Inferior parietal cortex (tissue), 1 donor: ENCODE measurements around the gene ZNF701.
A peak's percentile ranks its signal among the peaks of the same experiment; 100 is the strongest.
"Not testable (repeated sequence)": the region's sequence is repeated elsewhere in the genome, so short reads cannot be mapped to it uniquely, and the experiment has no call there.

ENCODE experiments used
- DNase-seq: peaks from one replicate; pipeline ENCODE4 v3.0.0-alpha.2; 2016; ENCODE audit errors: extremely low spot score

The ZNF701 gene

DNA sequence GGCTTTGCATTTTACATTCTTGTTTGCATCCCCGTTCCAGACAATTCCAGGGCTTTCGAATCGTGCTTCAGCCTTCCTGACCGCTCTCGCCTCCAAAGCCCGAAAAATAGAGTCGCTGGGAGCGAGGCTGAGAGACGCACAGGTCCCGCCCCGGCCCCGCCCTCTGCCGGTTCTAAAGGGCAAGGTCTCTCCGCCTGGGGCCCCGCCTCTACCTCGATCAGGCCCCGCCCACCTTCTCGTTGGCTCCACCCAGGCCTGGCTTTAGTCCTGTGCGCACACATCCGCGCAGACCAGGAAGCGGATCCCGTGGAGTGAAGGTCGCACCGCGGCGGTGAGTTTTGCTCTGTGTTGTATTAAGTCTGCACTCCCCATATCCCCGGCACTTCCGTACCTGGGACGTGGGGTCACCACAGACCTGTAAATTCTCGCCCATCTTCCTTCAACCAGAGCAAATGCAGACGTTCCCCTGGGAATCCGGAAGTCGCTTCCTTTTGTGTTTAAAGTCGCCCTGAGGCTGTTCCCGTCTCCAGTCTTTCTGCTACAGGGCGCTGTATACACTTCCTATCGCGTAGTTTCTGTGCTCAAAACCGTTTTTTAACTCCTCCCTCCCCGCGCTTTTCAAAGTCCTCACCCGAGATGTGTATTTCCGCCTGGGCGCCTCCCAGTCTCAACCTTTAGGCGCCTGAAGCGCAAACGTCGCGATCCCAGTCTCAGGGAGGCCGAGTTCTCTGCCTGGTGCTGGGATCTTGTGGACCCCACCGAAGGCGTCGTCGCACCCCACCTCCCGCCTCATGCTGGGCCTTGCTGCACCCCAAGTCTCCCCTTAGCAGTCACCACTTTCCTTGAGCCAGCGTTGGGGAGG lies at the start of gene ZNF701:
Gene ZNF701, plus strand, starts transcription at position 288 of the 862 bp plus-strand sequence. CDS start 3,861 bp downstream, outside the sequence.
- peak; percentile 92 for DNase-seq

DNA sequence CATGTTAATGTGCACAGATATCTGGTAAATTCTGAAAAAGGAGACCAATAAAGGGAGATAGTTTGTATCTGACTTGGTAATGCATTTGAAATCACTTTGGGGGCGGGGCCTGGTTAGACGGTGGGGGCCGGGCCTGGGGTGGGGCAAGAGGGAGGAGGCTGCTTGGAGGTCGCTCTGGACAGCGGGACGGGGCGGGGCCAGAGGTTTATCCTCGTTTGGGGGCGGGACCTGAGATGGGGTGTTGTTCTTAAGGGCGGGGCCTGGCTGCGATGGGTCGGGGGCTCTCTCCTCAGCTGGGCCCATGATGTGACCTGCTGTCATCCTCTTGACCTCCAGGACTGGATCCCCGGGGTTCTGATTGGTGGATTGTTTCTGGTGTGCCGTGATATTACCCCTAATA lies 47.5 kb upstream of the ZNF701 start:
- DNase-seq, result no peak

DNA sequence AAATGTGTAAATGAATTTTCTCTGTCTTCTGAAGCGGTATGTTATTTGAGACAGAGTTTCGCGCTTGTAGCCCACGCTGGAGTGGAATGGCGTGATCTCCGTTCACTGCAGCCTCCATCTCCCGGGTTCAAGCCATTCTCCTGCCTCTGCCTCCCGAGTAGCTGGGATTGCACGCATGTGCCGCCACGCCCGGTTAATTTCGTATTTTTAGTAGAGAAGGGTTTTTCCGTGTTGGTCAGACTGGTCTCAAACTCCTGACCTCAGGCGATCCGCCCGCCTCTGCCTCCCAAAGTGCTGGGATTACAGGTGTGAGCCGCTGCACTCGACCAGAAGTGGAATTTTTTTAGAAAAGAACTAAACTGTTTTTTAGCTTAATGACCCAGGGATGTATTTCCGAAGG lies 46.0 kb upstream of the ZNF701 start:
- no peak for DNase-seq

DNA sequence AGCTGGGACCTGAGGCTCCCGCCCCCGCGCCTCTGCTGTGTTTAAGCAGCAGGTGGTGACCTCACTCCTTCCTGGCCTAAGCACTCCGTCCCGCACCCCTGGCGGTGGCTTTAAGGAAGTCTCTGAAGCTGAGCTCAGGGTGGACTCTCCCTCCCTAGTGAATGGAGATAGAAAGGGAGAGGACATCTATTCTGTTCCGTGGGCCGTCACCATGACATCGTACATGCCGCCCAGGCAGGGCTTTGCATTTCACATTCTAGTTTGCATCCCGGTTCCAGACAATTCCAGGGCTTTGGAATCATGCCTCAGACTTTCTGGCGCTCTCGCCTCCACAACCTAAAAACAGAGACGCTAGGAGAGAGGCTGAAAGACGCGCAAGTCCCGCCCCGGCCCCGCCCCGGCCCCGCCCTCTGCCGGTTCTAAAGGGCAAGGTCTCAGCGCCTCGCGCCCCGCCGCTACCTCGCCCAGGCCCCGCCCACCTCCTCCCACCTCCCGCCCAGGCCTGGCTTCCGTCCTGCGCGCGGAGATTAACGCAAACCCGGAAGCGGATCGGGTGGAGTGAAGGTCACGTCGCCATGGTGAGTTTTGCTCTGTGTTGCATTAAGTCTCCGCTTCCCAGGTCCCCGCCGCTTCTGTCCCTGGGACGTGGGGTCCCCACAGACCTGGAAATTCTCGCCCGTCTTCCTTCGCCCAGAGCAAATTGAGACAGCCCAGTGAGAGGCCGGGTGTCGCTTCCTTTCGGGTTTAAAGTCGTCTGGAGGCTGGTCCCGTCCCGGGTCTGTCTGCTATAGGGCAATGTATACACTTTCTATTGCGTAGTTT lies 42.7 kb upstream of the ZNF701 start, which contains the start of gene ZNF808:
Gene ZNF808, plus strand, starts transcription at position 535 of the 822 bp plus-strand sequence. CDS start 15,617 bp downstream, outside the sequence.
- DNase-seq, result peak; percentile 83

DNA sequence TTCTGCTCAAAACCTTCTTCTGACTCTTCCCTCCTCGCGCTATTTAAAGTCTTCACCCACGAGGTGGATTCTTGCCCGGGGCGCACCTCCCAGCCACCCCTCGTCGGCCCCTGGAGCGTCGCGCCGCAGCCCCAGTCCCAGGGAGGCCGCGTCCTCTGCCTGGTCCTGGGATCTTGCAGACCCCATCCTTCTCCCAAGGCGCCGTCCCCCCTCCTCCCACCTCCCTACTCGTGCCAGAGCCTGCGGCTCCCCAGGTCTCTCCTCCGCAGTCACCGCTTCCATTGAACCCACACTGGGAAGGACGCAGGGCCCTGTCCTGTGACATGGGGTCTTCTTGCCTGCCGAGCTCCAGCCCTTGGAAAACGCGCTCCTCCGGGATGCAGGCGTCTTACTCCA lies 42.1 kb upstream of the ZNF701 start:
- no peak for DNase-seq

DNA sequence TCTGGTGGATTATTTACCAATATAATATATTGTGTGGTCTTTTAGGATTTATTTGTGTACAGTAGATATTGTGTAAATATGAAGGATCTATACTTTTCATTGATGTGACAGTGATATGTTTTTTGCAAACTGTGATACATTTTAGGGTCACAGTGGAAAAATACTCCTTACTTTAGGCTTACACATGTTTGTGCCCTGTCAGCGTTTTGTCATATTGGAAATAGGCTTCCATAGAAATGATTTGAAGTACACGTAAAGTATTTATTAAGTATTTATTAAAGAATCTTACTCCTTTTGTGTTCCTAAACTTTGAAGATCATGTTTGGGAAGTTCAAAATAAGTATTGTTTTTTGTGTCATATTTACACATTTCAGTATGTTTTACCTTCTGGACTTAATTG lies 37.6 kb upstream of the ZNF701 start:
- DNase-seq, result no peak

DNA sequence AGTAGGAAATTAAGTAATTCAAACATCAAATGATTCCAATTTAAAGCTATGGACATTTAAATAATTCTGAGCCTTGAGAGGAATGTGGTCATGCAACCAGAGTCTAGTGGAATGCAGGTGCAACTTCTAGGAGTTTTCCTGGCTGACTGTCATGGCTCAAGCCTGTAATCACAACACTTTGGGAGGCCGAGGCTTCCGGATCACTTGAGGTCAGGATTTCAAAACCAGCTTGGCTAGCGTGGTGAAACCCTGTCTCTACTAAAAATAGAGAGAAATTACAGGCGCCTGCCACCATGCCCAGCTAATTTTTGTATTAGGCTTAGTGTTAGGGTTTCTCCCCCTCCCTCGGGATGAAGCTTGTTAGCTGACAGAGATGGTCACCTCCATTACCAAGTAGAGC lies 36.2 kb upstream of the ZNF701 start:
- DNase-seq, result no peak

DNA sequence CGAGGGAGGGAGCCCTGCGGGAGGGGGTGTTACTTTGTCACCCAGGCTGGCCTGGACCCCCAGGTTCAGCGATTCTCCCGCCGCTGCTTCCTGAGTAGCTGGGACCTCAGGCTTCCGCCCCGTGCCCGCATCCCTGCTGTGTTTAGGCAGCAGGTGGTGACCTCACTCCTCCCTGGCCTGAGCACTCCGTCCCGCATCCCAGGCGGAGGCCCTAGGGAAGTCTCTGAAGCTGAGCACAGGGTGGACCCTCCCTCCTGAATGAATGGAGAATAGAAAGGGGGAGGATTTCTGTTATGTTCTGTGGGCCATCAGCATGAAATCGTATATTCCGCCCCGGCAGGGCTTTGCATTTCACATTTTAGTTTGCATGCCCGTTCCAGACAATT lies 34.7 kb upstream of the ZNF701 start:
- DNase-seq, result not testable (repeated sequence)

DNA sequence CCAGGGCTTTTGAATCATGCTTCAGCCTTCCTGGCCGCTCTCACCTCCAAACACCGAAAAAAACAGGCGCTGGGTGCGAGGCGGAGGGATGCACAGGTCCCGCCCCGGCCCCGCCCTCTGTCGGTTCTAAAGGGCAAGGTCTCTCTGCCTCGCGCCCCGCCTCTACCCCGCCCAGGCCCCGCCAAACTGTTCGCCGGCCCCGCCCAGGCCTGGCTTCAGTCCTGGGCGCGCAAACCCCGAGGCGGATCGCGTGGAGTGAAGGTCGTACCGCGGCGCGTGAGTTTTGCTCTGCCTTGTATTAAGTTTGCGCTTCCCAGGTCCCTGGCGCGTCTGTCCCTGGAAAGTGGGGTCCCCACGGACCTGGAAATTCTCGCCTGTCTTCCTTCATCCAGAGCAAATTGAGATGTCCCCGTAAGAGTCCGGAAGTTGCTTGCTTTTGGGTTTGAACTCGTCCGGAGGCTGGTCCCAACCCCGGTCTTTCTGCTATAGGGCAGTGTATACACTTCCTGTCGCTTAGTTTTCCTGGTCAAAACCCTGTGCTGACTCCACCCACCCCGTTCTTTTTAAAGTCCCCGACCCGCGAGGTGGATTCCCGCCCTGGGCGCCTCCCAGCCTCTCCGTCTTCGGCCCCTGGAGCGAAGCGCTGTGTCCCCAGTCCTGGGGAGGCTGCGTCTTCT lies 34.2 kb upstream of the ZNF701 start:
- DNase-seq, result peak; percentile 8

DNA sequence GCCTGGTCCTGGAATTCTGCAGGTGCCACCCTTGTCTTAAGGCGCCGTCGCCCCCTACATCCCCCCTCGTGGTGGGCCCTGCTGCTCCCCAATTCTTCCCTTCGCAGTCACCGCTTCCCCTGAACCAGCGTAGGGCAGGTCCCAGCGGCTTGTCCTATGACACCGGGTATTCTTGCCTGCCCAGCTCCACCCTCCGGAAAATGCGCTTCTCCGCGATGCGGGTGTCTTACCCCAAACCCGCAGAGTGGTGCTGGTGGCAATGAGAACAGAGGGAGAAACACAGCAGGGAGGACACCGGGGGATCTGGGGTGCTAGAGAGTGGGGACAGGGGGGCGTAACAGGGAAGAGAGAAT lies 33.7 kb upstream of the ZNF701 start:
- DNase-seq, result no peak

DNA sequence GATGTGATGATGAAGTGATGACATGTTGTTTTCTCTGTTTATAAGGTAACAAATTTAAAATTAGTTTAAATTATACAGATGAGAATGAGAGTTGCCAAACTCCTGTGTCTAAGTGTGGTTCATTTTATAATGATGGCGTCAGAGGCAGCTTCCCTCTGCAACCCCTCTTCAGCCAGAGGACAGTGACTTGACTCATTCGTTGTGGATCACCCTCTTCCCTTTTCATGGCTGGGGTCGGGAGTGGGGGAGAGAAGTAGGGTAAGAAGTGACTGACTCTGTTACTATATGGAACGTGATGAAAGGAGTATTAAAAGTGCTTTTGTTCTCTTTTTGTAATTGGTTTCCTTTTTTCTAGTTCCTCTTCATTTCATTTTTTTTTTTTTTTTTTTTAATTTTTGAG lies 31.3 kb upstream of the ZNF701 start:
- DNase-seq, result not testable (repeated sequence)

DNA sequence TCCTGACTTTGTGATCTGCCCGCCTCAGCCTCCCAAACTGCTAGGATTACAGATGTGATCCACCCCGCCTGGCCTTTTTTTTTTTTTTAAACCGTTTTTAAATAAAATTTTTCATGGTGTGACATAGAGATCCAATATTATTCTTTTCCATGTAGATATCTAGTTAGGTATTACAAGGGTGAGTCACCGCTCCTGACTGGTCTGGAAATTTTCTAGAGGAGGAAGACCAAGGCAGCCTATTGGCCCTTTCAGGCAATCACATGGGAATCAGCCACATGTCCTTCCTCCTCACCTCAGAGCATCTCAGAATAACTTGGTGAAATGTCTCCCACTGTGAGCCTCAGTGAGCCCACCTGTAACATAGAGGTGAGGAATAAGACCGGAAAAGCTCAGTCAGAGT lies 28.9 kb upstream of the ZNF701 start:
- not testable (repeated sequence) for DNase-seq

DNA sequence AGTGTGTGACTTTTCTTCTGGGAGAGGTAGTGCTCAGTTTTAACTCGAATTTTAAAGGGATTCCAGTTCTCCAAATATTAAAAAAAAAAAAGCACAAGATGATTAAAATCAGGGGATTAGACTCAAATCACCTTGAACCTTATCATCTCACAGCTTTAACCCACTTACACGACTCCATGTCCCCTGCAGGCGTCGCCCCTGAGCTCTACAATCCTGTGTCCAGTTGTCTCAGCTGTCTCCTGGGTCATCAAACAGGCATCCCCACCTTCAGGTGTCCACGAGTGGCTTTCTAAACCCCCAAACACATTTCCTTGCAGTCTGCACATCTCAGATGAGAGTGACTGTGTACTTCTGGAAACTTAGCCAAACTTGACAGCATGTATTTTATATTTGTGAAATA lies 28.5 kb upstream of the ZNF701 start:
- DNase-seq, result no peak

DNA sequence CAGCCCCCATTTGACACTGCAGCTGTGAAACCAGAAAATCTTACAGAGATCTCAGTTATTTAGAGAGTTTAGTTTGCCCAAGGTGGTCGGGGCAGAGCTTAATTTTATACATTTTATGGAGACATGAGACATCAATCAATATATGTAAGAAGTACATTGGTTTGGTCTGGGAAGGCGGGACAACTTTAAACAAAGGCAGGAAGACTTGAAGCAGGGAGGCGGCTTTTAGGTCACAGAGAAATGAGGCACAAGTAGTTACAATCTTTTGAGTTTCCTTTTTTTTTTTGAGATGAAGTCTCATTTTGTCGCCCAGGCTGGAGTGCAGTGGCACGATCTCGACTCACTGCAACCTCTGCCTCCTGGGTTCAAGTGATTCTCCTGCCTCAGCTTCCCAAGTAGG lies 27.5 kb upstream of the ZNF701 start:
- not testable (repeated sequence) for DNase-seq

DNA sequence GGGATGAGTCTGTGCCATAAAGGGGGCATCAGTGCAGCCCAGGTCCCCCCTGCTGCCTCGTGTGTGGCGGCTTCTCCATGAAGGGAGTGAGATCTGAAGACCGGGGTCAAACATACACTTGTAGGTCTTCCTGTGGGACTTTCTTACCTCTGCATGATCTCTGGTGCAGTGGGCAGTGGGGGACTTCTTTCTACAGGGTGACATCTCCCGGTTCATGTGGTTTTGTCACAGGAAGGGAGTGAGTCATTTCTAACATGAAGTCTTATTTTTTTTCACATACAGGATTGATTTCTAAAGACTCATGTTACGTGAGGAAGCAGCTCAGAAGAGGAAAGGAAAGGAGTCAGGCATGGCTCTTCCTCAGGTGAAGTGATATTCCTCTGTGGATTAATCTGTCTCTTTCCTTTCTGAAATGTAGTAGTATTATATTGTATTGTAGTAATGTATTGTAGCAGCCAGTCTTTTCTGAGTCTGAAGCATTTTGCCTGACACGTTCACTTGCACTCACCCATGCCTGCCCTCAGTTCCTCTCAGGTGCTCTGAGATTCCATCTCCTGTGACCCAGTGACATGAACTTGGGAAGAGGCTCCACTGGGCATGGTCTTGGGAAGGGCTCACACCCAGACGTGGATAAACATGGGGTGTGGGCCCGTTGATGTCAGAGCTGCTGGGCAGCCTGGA lies 27.0 kb upstream of the ZNF701 start:
- no peak for DNase-seq

DNA sequence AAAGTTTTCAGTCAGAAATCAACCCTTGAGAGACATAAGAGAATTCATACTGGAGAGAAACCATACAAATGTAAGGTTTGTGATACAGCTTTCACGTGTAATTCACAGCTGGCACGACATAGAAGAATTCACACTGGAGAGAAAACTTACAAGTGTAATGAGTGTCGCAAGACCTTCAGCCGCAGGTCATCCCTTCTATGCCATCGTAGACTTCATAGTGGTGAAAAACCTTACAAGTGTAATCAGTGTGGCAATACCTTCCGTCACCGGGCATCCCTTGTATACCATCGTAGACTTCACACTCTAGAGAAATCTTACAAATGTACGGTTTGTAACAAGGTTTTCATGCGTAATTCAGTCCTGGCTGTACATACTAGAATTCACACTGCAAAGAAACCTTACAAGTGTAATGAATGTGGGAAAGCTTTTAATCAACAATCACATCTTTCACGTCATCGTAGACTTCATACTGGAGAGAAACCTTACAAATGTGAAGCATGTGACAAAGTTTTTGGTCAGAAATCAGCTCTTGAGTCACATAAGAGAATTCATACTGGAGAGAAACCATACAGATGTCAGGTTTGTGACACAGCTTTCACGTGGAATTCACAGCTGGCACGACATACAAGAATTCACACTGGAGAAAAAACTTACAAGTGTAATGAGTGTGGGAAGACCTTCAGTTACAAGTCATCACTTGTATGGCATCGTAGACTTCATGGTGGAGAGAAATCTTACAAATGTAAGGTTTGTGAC lies 15.7 kb upstream of the ZNF701 start:
- no peak for DNase-seq

DNA sequence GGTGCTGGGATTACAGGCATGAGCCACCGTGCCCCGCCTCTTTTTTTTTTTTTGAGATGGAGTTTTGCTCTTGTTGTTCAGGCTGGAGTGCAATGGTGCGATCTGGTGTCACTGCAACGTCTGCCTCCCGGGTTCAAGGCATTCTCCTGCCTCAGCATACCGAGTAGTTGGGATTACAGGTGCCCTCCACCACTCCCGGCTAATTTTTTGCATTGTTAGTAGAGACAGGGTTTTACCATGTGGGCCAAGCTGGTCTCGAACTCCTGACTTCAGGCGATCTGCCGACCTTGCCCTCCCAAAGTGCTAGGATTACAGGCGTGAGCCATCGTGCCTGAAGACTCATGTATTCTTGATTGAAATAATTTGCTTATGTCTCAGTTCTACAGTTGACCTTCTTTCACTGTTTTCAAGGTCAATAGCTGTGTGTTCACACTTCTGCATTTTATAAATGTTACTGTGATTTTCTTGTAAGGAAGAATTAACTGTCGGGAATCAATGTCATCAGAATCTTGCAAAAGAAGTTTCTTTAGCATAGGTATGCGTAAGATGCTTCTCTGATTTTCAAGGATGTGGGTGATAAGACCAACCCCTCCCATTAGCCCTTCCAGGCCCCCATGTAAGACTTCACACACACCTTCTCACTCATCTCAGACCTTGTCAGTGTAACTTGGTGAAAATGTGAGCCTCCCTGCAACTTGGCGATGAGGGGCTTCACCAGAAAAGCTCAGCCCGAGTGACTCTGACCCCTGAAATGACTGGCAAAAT lies 12.7 kb upstream of the ZNF701 start:
- DNase-seq, result no peak

DNA sequence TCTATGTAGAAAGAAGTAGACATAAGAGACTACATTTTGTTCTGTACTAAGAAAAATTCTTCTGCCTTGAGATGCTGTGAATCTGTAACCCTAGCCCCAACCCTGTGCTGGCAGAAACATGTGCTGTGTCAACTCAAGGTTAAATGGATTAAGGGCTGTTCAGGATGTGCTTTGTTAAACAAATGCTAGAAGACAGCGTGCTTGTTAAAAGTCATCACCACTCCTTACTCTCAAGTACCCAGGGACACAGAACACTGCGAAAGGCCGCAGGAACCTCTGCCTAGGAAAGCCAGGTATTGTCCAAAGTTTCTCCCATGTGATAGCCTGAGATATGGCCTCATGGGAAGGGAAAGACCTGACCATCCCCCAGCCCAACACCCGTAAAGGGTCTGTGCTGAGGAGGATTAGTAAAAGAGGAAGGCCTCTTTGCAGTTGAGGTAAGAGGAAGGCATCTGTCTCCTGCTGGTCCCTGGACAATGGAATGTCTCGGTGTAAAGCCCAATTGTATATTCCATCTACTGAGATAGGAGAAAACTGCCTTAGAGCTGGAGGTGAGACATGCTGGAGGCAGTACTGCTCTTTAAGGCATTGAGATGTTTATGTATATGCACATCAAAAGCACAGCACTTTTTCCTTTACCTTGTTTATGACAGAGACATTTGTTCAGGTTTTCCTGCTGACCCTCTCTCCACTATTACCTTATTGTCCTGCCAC lies 11.2 kb upstream of the ZNF701 start:
- not testable (repeated sequence) for DNase-seq

DNA sequence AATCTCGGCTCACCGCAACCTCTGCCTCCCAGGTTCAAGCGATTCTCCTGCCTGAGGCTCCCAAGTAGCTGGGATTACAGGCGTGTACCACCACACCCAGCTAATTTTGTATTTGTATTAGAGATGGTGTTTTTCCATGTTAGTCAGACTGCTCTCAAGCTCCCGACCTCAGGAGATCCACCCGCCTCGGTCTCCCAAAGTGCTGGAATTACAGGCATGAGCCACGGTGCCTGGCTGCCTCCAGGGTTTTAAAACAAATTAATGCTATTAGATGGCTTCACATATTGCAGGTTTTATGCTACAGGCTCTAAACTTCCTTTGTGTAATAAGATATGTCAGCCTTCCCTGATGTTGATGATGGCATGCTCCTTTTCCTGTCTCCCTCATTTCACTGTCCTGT lies 8.5 kb upstream of the ZNF701 start:
- not testable (repeated sequence) for DNase-seq

DNA sequence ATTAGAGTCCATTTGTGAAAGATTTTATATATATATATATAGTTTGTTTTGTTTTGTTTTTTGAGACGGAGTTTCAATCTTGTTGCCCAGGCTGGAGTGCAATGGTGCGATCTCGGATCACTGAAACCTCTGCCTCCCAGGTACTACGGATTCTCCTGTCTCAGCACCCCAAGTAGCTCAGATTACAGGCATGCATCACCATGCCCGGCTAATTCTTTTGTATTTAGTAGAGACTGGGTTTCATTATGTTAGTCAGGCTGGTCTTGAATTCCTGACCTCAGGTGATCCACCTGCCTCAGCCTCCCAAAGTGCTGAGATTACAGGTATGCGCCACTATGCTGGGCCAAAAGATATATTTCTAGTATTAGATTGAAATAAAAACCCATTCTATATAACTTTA lies 4.0 kb upstream of the ZNF701 start:
- DNase-seq, result no peak
